22Rv1 (cell line): Measurements from ENCODE around the gene SBNO1.

Experiments used
- ZFX ChIP-seq: fragments of 450-650 bp; IDR thresholded peaks from 2 replicates; pipeline ENCODE4 v1.6.1; 2017; ENCODE audit warnings: antibody characterized with exemption, borderline replicate concordance
- TF ChIP-seq, protein P1 (sequence below): fragments of 450-650 bp; IDR thresholded peaks from 2 replicates; pipeline ENCODE4 v1.5.1; 2017; ENCODE audit warnings: mild to moderate bottlenecking

DNA sequence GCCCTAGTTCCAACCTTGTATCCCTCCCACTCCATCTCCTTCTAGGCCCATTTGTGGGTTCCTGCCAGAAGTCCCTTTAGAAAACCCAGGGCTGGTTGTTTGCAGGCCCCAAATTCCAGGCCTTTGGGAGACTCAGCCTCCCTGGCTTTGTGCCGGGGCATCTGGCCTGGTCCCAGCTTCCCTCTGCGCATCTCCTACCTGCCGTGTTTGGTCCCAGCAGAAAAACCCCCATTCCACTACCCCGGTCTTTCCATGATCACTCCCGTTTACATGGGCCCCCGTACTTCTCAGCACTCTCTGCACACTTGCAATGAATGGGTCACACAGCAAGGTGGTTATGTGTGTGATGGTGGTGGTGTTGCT is 34.6 kb upstream of the SBNO1 start:
- TF ChIP-seq, protein P1, sequence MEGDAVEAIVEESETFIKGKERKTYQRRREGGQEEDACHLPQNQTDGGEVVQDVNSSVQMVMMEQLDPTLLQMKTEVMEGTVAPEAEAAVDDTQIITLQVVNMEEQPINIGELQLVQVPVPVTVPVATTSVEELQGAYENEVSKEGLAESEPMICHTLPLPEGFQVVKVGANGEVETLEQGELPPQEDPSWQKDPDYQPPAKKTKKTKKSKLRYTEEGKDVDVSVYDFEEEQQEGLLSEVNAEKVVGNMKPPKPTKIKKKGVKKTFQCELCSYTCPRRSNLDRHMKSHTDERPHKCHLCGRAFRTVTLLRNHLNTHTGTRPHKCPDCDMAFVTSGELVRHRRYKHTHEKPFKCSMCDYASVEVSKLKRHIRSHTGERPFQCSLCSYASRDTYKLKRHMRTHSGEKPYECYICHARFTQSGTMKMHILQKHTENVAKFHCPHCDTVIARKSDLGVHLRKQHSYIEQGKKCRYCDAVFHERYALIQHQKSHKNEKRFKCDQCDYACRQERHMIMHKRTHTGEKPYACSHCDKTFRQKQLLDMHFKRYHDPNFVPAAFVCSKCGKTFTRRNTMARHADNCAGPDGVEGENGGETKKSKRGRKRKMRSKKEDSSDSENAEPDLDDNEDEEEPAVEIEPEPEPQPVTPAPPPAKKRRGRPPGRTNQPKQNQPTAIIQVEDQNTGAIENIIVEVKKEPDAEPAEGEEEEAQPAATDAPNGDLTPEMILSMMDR, result no peak
- TF ChIP-seq ZFX, result no peak
